Neural progenitor cell (in vitro differentiated cells): ENCODE measurements around the gene ARAP3.

Source experiments
- EZH2 ChIP-seq: fragments of 200-600 bp; sonication (generic); IDR thresholded peaks from 2 replicates; pipeline ENCODE4 v1.6.1; 2017; ENCODE audit warnings: antibody characterized with exemption, mild to moderate bottlenecking, moderate library complexity
- EZH2phosphoT487 ChIP-seq: fragments of 200-600 bp; sonication (generic); IDR thresholded peaks from 2 replicates; pipeline ENCODE4 v1.6.1; 2017; ENCODE audit warnings: antibody characterized with exemption
- TF ChIP-seq, protein P1 (sequence below): fragments of 200-600 bp; sonication (generic); IDR thresholded peaks from 2 replicates; pipeline ENCODE4 v1.5.1; 2017; ENCODE audit warnings: antibody characterized with exemption, mild to moderate bottlenecking

DNA sequence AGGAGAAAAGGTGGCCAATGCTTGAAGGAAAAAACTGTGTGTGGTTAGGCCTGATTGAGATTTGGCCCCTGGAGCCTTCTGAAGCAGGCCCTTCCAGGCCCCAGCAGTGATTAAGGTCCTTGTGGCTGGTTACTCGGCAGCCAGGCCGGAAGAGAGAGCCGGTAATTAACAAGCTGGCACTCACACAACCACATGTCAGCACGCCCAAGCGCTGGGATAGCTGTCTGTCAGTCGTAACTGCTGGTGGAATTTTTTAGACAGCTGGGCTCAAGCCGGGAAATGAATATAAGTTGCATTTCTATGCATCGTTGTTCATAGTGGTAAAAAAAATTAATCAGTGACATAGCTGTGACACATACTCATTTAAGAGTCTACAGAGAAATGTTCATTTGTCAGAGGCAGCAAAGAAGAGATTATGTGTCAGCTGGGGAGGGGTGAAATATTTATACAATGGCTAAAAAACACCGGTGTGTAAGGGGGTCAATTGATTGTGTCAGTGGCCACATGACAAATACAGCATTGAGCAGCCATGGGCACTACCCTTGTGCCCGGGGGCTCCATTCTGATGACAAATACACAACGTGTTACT, 13.7 kb upstream of the ARAP3 start:
- no peak for TF ChIP-seq EZH2
- no peak for TF ChIP-seq EZH2phosphoT487
- TF ChIP-seq, protein P1, sequence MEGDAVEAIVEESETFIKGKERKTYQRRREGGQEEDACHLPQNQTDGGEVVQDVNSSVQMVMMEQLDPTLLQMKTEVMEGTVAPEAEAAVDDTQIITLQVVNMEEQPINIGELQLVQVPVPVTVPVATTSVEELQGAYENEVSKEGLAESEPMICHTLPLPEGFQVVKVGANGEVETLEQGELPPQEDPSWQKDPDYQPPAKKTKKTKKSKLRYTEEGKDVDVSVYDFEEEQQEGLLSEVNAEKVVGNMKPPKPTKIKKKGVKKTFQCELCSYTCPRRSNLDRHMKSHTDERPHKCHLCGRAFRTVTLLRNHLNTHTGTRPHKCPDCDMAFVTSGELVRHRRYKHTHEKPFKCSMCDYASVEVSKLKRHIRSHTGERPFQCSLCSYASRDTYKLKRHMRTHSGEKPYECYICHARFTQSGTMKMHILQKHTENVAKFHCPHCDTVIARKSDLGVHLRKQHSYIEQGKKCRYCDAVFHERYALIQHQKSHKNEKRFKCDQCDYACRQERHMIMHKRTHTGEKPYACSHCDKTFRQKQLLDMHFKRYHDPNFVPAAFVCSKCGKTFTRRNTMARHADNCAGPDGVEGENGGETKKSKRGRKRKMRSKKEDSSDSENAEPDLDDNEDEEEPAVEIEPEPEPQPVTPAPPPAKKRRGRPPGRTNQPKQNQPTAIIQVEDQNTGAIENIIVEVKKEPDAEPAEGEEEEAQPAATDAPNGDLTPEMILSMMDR: no peak
